Coronary artery (tissue), 2 donors: ENCODE measurements around the gene DUS1L.
A peak's percentile ranks its signal among the peaks of the same experiment; 100 is the strongest.

Experiments
- DNase-seq: peaks from one replicate; pipeline ENCODE4 v3.0.0-alpha.2; 2017; ENCODE audit warnings: low spot score
- H3K27ac ChIP-seq, 2 donors: fragments of 200-600 bp; sonication (generic); one replicate each; pipeline ENCODE4 v1.5.1; 2016 to 2019
- H3K4me3 ChIP-seq: fragments of 200-600 bp; sonication (generic); 2 replicates; pipeline ENCODE4 v1.5.1; 2016; ENCODE audit warnings: mild to moderate bottlenecking, moderate library complexity
- CTCF ChIP-seq: fragments of 200-600 bp; sonication (generic); IDR thresholded peaks from one replicate; pipeline ENCODE4 v1.5.1; 2019; ENCODE audit warnings: antibody characterized with exemption

DUS1L gene

GRCh38 chr17:82022981-82023446, 42.6 kb downstream of the DUS1L start, which contains the start of gene LRRC45:
Gene LRRC45, plus strand, starts transcription at chr17:82023305. Its CDS starts 339 bp downstream, at chr17:82023644.
- TF ChIP-seq CTCF, result no peak
- H3K4me3 ChIP-seq, result peak within 1 kb of the TSS; percentile 98
- peak within 1 kb of the TSS; percentile 36 to 83 for H3K27ac ChIP-seq
- DNase-seq, result peak; percentile 100

- TF ChIP-seq CTCF, result no peak
- DNase-seq, result no peak
- peak within 1 kb of the TSS; percentile 36 to 83 for H3K27ac ChIP-seq
- peak within 1 kb of the TSS; percentile 98 for H3K4me3 ChIP-seq
These were observed 43.2 kb downstream of the DUS1L start, which contains the start of gene CENPX for GRCh38 chr17:82022310-82022980. Gene CENPX, minus strand, starts transcription at chr17:82022878. Its CDS starts 17 bp downstream, at chr17:82022861.

GRCh38 chr17:82021900-82022309, 43.7 kb downstream of the DUS1L start:
- Histone ChIP-seq H3K27ac (peak overlapping the region in 1 of 2 donors; percentile 36), H3K4me3 (peak overlapping the region; percentile 95)
- no peak for DNase-seq
- TF ChIP-seq CTCF, result no peak

- Histone ChIP-seq H3K27ac (no peak overlapping the region), H3K4me3 (peak overlapping the region; percentile 95)
- DNase-seq, result no peak
- TF ChIP-seq CTCF, result peak; percentile 38
These were observed 44.3 kb downstream of the DUS1L start for GRCh38 chr17:82021107-82021899.

- Histone ChIP-seq H3K4me3 (no peak overlapping the region), H3K27ac (no peak overlapping the region)
- TF ChIP-seq CTCF, result no peak
- no peak for DNase-seq
These were observed 45.0 kb downstream of the DUS1L start for GRCh38 chr17:82020572-82021106.

- no peak for DNase-seq
- H3K4me3 ChIP-seq, result no peak overlapping the region
- H3K27ac ChIP-seq, result no peak overlapping the region
- TF ChIP-seq CTCF, result no peak
These were observed 45.7 kb downstream of the DUS1L start for GRCh38 chr17:82019690-82020571.
